GM19455 (cell line): Measurements from ENCODE around the gene KCNN4.

Experiments used
- ATAC-seq: cut with Tn5 transposase; IDR thresholded peaks from one replicate; pipeline ENCODE4 v1.9.1; 2021; ENCODE audit not compliant: unreplicated experiment

KCNN4 gene

GRCh38 chr19:43799502-43800142 lies 18.8 kb upstream of the KCNN4 start:
- ATAC-seq, result no peak

GRCh38 chr19:43798546-43799409 lies 18.0 kb upstream of the KCNN4 start:
- no peak for ATAC-seq

- no peak for ATAC-seq
Observed at GRCh38 chr19:43798026-43798545, 17.3 kb upstream of the KCNN4 start.

- ATAC-seq, result no peak
Observed at GRCh38 chr19:43797556-43797955, 16.8 kb upstream of the KCNN4 start.

GRCh38 chr19:43797118-43797517 lies 16.3 kb upstream of the KCNN4 start:
- ATAC-seq, result no peak

GRCh38 chr19:43790587-43790986 lies 9.8 kb upstream of the KCNN4 start:
- no peak for ATAC-seq

GRCh38 chr19:43789029-43789428 lies 8.3 kb upstream of the KCNN4 start:
- ATAC-seq, result no peak

- ATAC-seq, result no peak
Observed at GRCh38 chr19:43786665-43787064, 5.9 kb upstream of the KCNN4 start.

- ATAC-seq, result no peak
Observed at GRCh38 chr19:43784981-43785808, 4.4 kb upstream of the KCNN4 start.

- no peak for ATAC-seq
Observed at GRCh38 chr19:43784241-43784980, 3.6 kb upstream of the KCNN4 start.

- no peak for ATAC-seq
Observed at GRCh38 chr19:43783636-43784035, 2.9 kb upstream of the KCNN4 start.

GRCh38 chr19:43782689-43783231 lies 2.0 kb upstream of the KCNN4 start:
- ATAC-seq, result no peak

GRCh38 chr19:43782311-43782660 lies 1.5 kb upstream of the KCNN4 start:
- ATAC-seq, result no peak

- no peak for ATAC-seq
Observed at GRCh38 chr19:43781630-43782310, 997 bp upstream of the KCNN4 start.

GRCh38 chr19:43779820-43780219 lies 953 bp downstream of the KCNN4 start:
- ATAC-seq, result no peak

- no peak for ATAC-seq
Observed at GRCh38 chr19:43779147-43779819, 1.5 kb downstream of the KCNN4 start.

- ATAC-seq, result no peak
Observed at GRCh38 chr19:43778651-43779050, 2.1 kb downstream of the KCNN4 start.

- no peak for ATAC-seq
Observed at GRCh38 chr19:43777163-43777695, 3.5 kb downstream of the KCNN4 start.

GRCh38 chr19:43776286-43776685 lies 4.5 kb downstream of the KCNN4 start:
- ATAC-seq, result no peak
